Activated naive CD4-positive, alpha-beta T cell treated with anti-CD3 and anti-CD28 coated beads for 36 hours (primary cell): ENCODE data around the gene SYT11. TPM values are rescaled to one million over a fixed set of nuclear protein-coding genes. Genes with fewer than 3 reads are reported as not detected.
"Not testable (repeated sequence)": the region's sequence is repeated elsewhere in the genome, so short reads cannot be mapped to it uniquely, and the experiment has no call there.

Experiments
- CTCF ChIA-PET: fragments of 350-600 bp; sonication (Branson Sonifier 250); formaldehyde crosslinking; loops from one replicate; lab custom pipeline; 2021; ENCODE audit warnings: antibody characterized with exemption; lab: Charles Lee
- DNase-seq: peaks from one replicate; pipeline ENCODE4 v3.0.0-alpha.2; 2020
- H3K27ac Mint-ChIP-seq: one replicate; pipeline ENCODE4 v1.8.0; 2021; ENCODE audit warnings: mild to moderate bottlenecking, mixed read lengths
- H3K27me3 Mint-ChIP-seq: one replicate; pipeline ENCODE4 v1.8.0; 2021; ENCODE audit warnings: low read depth, mixed read lengths
- H3K36me3 Mint-ChIP-seq: one replicate; pipeline ENCODE4 v1.8.0; 2021; ENCODE audit warnings: low read depth, mixed read lengths
- H3K4me1 Mint-ChIP-seq: one replicate; pipeline ENCODE4 v1.8.0; 2021; ENCODE audit warnings: low read depth, mixed read lengths
- H3K4me3 Mint-ChIP-seq: one replicate; pipeline ENCODE4 v1.8.0; 2021; ENCODE audit warnings: mild to moderate bottlenecking, moderate library complexity, mixed read lengths
- H3K9me3 Mint-ChIP-seq: one replicate; pipeline ENCODE4 v1.8.0; 2021; ENCODE audit warnings: mixed read lengths
- intact Hi-C: fragments of 100-400 bp; cut with micrococcal nuclease; formaldehyde crosslinking; loops from one replicate; pipeline ENCODE4 v1.15.1; 2023
- total RNA-seq, 2 experiments: library from RNA; stranded (reverse); gene quantifications; one replicate each; pipeline ENCODE4 v1.2.3, GENCODE V29; 2021

SYT11 gene
- total RNA-seq, 2 experiments from 2014 or later = 6.3 to 7.0 TPM

DNA sequence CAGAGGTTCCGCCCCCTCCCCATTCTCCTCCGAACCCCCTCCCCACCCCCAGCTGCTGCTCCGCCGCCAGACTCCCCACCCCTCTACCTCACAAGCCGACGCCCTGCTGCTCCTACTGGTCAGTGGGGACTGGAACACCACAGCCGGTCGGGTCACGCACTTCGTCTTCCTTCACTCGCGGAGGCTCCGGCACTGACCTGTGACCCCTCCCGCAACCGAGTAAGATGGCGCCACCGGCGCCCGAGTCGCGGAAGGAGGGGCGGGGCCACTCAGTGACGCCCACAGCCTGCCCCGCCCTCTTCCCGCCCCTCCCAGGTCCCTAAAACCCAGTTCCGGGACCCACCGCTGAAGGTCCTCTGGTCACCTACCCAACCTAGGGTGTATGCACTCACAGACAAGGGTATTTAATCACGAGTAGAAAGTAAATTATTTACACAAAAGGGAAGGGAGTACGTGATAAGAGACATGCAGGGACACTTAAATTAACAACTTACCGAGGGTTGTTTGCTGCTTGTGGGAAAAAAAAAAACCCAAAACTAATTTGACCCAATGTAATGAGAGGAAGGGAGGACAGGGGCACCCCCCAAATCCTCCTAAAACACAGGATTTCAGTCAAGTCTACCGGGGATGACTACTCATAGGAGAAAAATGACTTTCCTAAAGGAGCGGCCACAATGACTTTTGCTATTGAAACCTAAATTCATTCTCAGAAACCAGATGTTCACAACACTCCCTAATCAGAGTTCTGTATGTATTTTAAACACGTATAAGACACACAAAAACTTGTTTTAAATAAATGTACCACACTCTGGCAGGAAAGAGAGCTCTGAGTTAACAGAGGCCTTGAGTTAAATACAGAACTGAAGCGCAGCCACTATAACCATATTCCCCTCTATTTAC lies 52.0 kb downstream of the SYT11 start, which contains the start of gene RIT1:
TSS of gene RIT1 (minus strand) at position 194 of the 900 bp plus-strand sequence. CDS start 588 bp downstream, outside the sequence.
- Mint-ChIP-seq H3K9me3 (no peaks in the 10 kb centered on the region), H3K27me3 (no peaks in the 10 kb centered on the region), H3K4me3 (peak within 1 kb of the TSS; percentile 99), H3K27ac (peak within 1 kb of the TSS; percentile 97), H3K4me1 (peaks cover 21% of the 10 kb centered on the region), H3K36me3 (peaks cover 44% of the 10 kb centered on the region)
- CTCF ChIA-PET = interaction anchor here (0.6 kb wide), 2 partner anchors 81 to 199 kb away, joined by 3 to 4 read pairs; no protein-coding TSS in a partner anchor
- peak; percentile 89 for DNase-seq
- intact Hi-C loops = loop anchor here (1.0 to 10.0 kb wide), 5 partner anchors 23 to 427 kb away; partner anchors contain the start of genes CCT3, GON4L, KHDC4 and TSACC

DNA sequence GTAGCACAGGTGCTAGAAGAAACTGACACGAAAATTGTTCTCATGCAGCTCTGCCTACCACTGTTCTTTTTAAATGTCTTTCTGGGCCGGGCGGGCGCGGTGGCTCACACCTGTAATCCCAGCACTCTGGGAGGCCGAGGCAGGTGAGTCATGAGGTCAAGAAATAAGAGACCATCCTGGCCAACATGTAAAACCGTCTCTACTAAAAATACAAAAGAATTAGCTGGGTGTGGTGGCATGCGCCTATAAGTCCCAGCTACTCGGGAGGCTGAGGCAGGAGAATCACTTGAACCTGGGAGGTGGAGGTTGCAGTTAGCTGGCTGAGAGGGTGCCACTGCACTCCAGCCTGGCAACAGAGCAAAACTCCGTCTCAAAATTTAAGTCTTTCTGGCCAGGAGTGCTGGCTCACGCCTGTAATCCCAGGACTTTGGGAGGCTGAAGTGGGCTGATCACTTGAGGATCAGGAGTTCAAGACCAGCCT lies 52.7 kb downstream of the SYT11 start:
- Mint-ChIP-seq H3K4me1 (peaks cover 23% of the 10 kb centered on the region), H3K27me3 (no peaks in the 10 kb centered on the region), H3K36me3 (peaks cover 51% of the 10 kb centered on the region), H3K27ac (peak overlapping the region; percentile 97), H3K4me3 (peak overlapping the region; percentile 99), H3K9me3 (no peaks in the 10 kb centered on the region)
- intact Hi-C loops = loop anchor here (5.0 to 10.0 kb wide), 2 partner anchors 110 to 167 kb away; no protein-coding TSS in a partner anchor
- no peak for DNase-seq
- CTCF ChIA-PET = interaction anchor here (0.6 kb wide), 2 partner anchors 81 to 200 kb away, joined by 3 to 4 read pairs; no protein-coding TSS in a partner anchor

DNA sequence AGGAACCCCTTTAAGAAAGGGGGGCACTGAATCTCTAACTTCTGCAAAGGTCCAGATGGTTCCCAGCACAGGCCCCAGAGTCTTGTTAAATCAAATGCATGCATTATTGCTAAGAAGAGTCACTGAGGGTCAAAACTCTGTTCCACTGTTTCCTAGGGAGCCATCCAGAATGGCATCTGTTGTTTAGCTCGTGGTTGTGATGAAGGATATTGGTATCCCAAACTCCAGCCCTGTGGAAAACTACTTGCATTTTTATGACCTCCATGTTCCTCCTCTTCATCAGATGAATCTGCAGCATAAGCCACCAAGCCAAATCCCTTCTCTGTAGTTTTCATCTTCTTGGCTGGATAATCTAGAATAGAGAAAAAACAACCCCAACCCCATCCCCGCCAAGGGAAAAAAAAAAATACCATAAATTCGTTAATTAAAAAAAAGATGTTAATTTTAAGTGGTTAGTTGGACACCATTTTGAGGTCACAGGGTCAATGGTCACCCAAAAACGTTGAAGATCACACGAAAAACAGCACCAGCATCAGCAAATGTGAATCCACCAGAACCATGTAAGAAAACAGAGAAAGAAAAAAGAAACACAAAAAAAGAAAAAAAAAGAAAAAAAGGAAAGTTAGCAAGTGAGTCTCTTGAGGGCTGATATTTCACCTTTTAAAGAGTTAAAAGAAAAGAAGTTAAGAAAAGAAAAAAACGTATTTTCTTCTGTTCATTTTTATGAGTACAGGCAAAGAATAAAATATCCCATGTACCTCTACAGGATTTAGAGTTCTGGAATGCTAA lies 54.8 kb downstream of the SYT11 start:
- intact Hi-C loops = loop anchor here (5.0 to 10.0 kb wide), 2 partner anchors 112 to 169 kb away; no protein-coding TSS in a partner anchor
- DNase-seq = no peak
- Mint-ChIP-seq H3K36me3 (peaks cover 50% of the 10 kb centered on the region), H3K27ac (no peak overlapping the region), H3K27me3 (no peaks in the 10 kb centered on the region), H3K4me3 (no peak overlapping the region), H3K4me1 (peaks cover 25% of the 10 kb centered on the region), H3K9me3 (no peaks in the 10 kb centered on the region)
- CTCF ChIA-PET = no interaction called here

DNA sequence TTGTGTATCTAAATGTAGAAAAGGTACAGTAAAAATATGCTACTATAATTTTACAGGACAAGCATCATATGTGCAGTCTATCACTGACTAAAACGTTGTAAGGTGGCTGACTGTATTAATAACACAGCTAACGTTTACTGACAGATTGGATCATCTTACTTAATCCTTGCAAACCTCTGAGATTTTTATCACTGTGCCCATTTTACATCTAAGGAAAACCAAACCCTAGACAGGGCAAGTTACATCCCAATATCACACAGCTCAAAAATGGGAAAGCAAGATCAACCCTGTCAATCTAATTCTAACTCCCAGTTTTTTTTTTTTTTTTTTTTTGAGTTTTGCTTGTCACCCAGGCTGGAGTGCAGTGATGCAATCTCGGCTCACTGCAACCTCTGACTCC lies 59.3 kb downstream of the SYT11 start:
- intact Hi-C loops = loop anchor here (10.0 kb wide), 1 partner anchor 174 kb away; no protein-coding TSS in a partner anchor
- H3K27ac Mint-ChIP-seq = no peak overlapping the region
- CTCF ChIA-PET = interaction anchor here (0.9 to 1.2 kb wide), 2 partner anchors 14 to 59 kb away, joined by 4 to 5 read pairs; no protein-coding TSS in a partner anchor
- H3K36me3 Mint-ChIP-seq = peaks cover 61% of the 10 kb centered on the region
- peaks cover 11% of the 10 kb centered on the region for H3K4me1 Mint-ChIP-seq
- no peaks in the 10 kb centered on the region for H3K27me3 Mint-ChIP-seq
- H3K4me3 Mint-ChIP-seq = no peak overlapping the region
- no peak for DNase-seq
- H3K9me3 Mint-ChIP-seq = no peaks in the 10 kb centered on the region

GRCh38 chr1:155919801-155920200 lies 60.4 kb downstream of the SYT11 start:
- Mint-ChIP-seq H3K27ac (no peak overlapping the region), H3K27me3 (no peaks in the 10 kb centered on the region), H3K4me3 (no peak overlapping the region), H3K4me1 (peaks cover 11% of the 10 kb centered on the region), H3K9me3 (no peaks in the 10 kb centered on the region), H3K36me3 (peaks cover 55% of the 10 kb centered on the region)
- no peak for DNase-seq
- intact Hi-C loops = loop anchor here (10.0 kb wide), 1 partner anchor 175 kb away; no protein-coding TSS in a partner anchor
- CTCF ChIA-PET = interaction anchor here (0.6 to 0.9 kb wide), 2 partner anchors 13 to 15 kb away, joined by 3 to 5 read pairs; no protein-coding TSS in a partner anchor

DNA sequence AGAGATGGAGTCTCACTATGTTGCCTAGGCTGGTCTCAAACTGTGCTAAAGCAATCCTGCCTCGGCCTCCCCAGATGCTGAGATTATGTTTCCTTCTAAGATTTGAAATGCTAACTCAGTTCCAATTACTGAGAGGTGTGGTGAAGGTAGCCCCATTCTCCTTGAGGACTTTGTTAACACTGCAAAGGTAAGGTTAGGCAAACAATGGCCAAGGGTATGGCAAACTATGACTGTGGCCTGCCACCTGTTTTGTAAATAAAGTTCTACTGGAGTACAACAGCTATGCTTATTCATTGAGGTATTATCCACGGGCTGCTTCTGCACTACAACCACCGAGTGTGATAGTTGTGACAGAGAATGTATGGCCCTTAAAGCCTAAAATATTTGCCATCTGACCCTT lies 61.4 kb downstream of the SYT11 start:
- peaks cover 56% of the 10 kb centered on the region for H3K36me3 Mint-ChIP-seq

DNA sequence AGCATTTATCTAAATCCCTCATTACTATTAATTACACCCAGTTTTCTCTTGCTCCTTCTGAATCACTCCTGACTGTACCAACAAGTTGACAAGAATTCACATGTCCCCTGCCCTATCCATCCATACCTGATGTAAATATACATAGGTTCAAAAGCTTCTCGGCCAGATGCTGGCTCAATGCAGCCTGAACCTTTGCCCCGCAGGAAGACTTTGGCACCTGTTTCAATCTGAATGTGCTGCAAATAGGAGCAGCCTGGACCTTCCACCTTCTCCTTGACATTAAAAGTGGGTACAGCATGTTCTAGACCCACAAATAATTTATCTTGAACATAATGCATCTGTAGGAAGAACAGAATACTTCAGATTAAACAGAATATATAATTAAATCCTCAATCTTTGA lies 66.1 kb downstream of the SYT11 start:
- intact Hi-C loops = no loop called here
- Mint-ChIP-seq H3K4me3 (no peak overlapping the region), H3K9me3 (no peaks in the 10 kb centered on the region), H3K27ac (no peak overlapping the region), H3K36me3 (peaks cover 60% of the 10 kb centered on the region), H3K4me1 (peaks cover 21% of the 10 kb centered on the region), H3K27me3 (no peaks in the 10 kb centered on the region)
- CTCF ChIA-PET = no interaction called here
- DNase-seq = no peak

More for the DNA sequence above, 61.4 kb downstream of the SYT11 start:
- Mint-ChIP-seq H3K27ac (no peak overlapping the region), H3K27me3 (no peaks in the 10 kb centered on the region), H3K9me3 (no peaks in the 10 kb centered on the region), H3K4me3 (no peak overlapping the region), H3K4me1 (peaks cover 11% of the 10 kb centered on the region)
- CTCF ChIA-PET = interaction anchor here (0.6 to 1.5 kb wide), 3 partner anchors 10 to 69 kb away, joined by 3 to 5 read pairs (median 3); no protein-coding TSS in a partner anchor
- intact Hi-C loops = no loop called here
- DNase-seq = no peak

DNA sequence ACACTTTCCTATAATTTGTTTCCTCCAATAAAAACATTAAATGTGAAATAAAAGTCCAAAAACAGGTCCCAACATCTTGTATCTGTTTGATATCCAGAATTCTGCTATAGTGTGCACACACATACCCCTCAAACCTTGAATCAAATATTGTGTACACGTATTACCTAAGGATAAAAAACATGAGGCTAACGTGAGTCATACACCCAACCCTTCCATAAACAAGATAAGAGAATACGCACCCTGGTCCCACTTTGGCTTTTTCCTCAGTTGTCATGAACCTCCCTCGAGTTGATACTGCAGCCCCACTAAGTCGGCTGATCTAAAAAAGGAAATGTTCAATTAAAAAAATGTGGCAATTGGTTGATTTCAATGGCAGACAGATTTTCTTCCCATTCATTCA lies 69.7 kb downstream of the SYT11 start:
- H3K36me3 Mint-ChIP-seq = peaks cover 61% of the 10 kb centered on the region
- intact Hi-C loops = no loop called here
- no peak for DNase-seq
- no peak overlapping the region for H3K4me3 Mint-ChIP-seq
- peak overlapping the region; percentile 44 for H3K27ac Mint-ChIP-seq
- peaks cover 40% of the 10 kb centered on the region for H3K4me1 Mint-ChIP-seq
- CTCF ChIA-PET = interaction anchor here (1.0 kb wide), 1 partner anchor 20 kb away, joined by 3 read pairs; no protein-coding TSS in a partner anchor
- H3K9me3 Mint-ChIP-seq = no peaks in the 10 kb centered on the region
- H3K27me3 Mint-ChIP-seq = no peaks in the 10 kb centered on the region

- H3K27ac Mint-ChIP-seq, intact Hi-C loops, H3K27me3 Mint-ChIP-seq, H3K9me3 Mint-ChIP-seq, H3K4me3 Mint-ChIP-seq, DNase-seq: not testable (repeated sequence)
- CTCF ChIA-PET = interaction anchor here (0.6 to 1.6 kb wide), 7 partner anchors 10 to 62 kb away, joined by 3 to 8 read pairs (median 3); no protein-coding TSS in a partner anchor
- H3K4me1 Mint-ChIP-seq = peaks cover 40% of the 10 kb centered on the region
- H3K36me3 Mint-ChIP-seq = peaks cover 55% of the 10 kb centered on the region
Measured at GRCh38 chr1:155930725-155931124, 71.4 kb downstream of the SYT11 start.

DNA sequence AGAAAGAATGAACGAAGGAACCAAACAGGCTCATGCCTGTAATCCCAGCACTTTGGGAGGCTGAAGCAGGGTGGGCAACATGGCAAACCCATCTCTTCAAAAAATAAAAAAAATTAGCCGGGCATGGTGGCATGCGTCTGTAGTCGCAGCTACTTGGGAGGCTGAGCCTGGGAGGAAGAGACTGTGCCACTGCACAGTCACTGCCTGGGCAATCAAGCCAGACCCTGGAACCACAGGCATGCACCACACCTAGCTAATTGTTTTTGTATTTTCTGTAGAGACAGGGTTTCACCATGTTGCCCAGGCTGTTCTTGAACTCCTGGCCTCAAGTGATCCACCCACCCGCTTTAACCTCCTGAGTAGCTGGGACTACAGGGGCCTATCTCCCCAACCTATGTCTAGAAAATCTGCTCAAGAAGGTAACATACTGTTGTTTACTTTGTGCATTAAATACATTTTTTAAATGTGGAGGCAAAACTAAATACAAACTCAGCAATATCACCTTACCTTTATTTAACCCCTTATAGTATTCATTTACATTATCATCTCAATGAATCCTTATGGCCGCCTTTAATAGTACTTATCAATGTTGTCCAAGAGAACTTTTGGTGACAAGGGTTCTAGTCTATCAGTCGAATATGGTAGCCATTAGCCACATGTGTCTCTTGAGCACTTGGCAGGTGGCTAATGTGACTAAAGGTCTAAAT lies 72.1 kb downstream of the SYT11 start:
- no peak for DNase-seq
- peak overlapping the region; percentile 59 for H3K27ac Mint-ChIP-seq
- CTCF ChIA-PET = interaction anchor here (0.6 to 4.1 kb wide), 9 partner anchors 8 to 135 kb away, joined by 3 to 36 read pairs (median 5); no protein-coding TSS in a partner anchor
- no peaks in the 10 kb centered on the region for H3K27me3 Mint-ChIP-seq
- intact Hi-C loops = no loop called here
- no peaks in the 10 kb centered on the region for H3K9me3 Mint-ChIP-seq
- H3K36me3 Mint-ChIP-seq = peaks cover 47% of the 10 kb centered on the region
- H3K4me1 Mint-ChIP-seq = peaks cover 40% of the 10 kb centered on the region
- peak overlapping the region; percentile 34 for H3K4me3 Mint-ChIP-seq

DNA sequence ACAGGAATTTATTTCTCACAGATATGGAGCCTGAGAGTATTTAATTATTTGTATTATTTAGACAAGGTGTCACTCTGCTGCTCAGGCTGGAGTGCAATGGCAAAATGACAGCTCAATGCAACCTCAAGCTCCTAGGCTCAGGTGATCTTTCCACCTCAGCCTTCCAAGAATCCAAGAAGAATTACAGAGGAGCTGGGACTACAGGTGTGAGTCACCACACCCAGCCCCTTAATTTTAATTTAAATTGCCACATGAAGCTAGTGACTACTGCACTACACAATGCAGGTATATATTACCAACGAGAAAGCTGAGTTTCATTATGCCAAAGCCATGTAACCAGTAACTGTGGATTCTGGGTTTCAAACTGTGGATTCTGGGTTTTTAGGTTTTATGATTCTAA lies 72.7 kb downstream of the SYT11 start:
- DNase-seq = no peak
- Mint-ChIP-seq H3K36me3 (peaks cover 41% of the 10 kb centered on the region), H3K27ac (no peak overlapping the region), H3K4me1 (peaks cover 40% of the 10 kb centered on the region), H3K4me3 (peak overlapping the region; percentile 34), H3K27me3 (no peaks in the 10 kb centered on the region), H3K9me3 (no peaks in the 10 kb centered on the region)
- CTCF ChIA-PET = interaction anchor here (0.6 to 4.1 kb wide), 9 partner anchors 9 to 198 kb away, joined by 3 to 36 read pairs (median 5); no protein-coding TSS in a partner anchor
- intact Hi-C loops = no loop called here
